SK-N-SH (cell line): ENCODE measurements around the gene GALNT8.

Experiments
- CTCF ChIP-seq: fragments of 200-600 bp; sonication (generic); IDR thresholded peaks from 2 replicates; pipeline ENCODE4 v1.6.1; 2017; ENCODE audit warnings: antibody characterized with exemption, mild to moderate bottlenecking, moderate library complexity
- ELF1 ChIP-seq: IDR thresholded peaks from 2 replicates; pipeline ENCODE4 v1.4.0; 2012
- EP300 ChIP-seq, 2 experiments: IDR thresholded peaks; 2 replicates each; pipeline versions ENCODE4 v1.4.0 to v1.6.1; 2012; ENCODE audit warnings: borderline replicate concordance in 1 of 2, low read depth in 1 of 2, low read length in 1 of 2
- EZH2phosphoT487 ChIP-seq: fragments of 200-600 bp; sonication (generic); IDR thresholded peaks from 2 replicates; pipeline ENCODE4 v1.6.1; 2017; ENCODE audit warnings: low read depth, mixed run types, mild to moderate bottlenecking, antibody characterized with exemption, moderate library complexity, borderline replicate concordance
- JUND ChIP-seq: IDR thresholded peaks from 2 replicates; pipeline ENCODE4 v1.4.0; 2012
- MAX ChIP-seq: IDR thresholded peaks from 2 replicates; pipeline ENCODE4 v1.4.0; 2012; ENCODE audit warnings: low read depth
- RAD21 ChIP-seq: IDR thresholded peaks from 2 replicates; pipeline ENCODE4 v1.6.1; 2012; ENCODE audit warnings: mild to moderate bottlenecking, low read length
- RXRA ChIP-seq: IDR thresholded peaks from 2 replicates; pipeline ENCODE4 v1.4.0; 2012; ENCODE audit warnings: low read depth, mild to moderate bottlenecking, borderline replicate concordance
- SIN3A ChIP-seq: IDR thresholded peaks from 2 replicates; pipeline ENCODE4 v1.6.1; 2012; ENCODE audit warnings: low read depth, mild to moderate bottlenecking, low read length, moderate library complexity, borderline replicate concordance
- TAF1 ChIP-seq: IDR thresholded peaks from 2 replicates; pipeline ENCODE4 v1.6.1; 2012; ENCODE audit warnings: low read depth, mild to moderate bottlenecking, low read length, moderate library complexity, borderline replicate concordance
- TCF12 ChIP-seq: IDR thresholded peaks from 2 replicates; pipeline ENCODE4 v1.4.0; 2012
- USF1 ChIP-seq: IDR thresholded peaks from 2 replicates; pipeline ENCODE4 v1.4.0; 2012; ENCODE audit warnings: low read depth, borderline replicate concordance
- TF ChIP-seq, protein P1 (sequence below): IDR thresholded peaks from 2 replicates; pipeline ENCODE4 v1.4.0; 2012; ENCODE audit warnings: low read depth, borderline replicate concordance

GRCh38 chr12:4717806-4718205, 2.4 kb upstream of the GALNT8 start:
- TF ChIP-seq RAD21 = no peak
- no peak for TF ChIP-seq MAX
- no peak for TF ChIP-seq CTCF
- TF ChIP-seq SIN3A = no peak
- no peak for TF ChIP-seq RXRA
- TF ChIP-seq EZH2phosphoT487 = no peak
- TF ChIP-seq USF1 = no peak
- TF ChIP-seq TAF1 = no peak
- no peak for TF ChIP-seq EP300 (IDR thresholded peaks at IDR 0.05; ENCODE audit: borderline replicate concordance in 1 of 2, low read depth in 1 of 2, low read length in 1 of 2)
- TF ChIP-seq, protein P1, sequence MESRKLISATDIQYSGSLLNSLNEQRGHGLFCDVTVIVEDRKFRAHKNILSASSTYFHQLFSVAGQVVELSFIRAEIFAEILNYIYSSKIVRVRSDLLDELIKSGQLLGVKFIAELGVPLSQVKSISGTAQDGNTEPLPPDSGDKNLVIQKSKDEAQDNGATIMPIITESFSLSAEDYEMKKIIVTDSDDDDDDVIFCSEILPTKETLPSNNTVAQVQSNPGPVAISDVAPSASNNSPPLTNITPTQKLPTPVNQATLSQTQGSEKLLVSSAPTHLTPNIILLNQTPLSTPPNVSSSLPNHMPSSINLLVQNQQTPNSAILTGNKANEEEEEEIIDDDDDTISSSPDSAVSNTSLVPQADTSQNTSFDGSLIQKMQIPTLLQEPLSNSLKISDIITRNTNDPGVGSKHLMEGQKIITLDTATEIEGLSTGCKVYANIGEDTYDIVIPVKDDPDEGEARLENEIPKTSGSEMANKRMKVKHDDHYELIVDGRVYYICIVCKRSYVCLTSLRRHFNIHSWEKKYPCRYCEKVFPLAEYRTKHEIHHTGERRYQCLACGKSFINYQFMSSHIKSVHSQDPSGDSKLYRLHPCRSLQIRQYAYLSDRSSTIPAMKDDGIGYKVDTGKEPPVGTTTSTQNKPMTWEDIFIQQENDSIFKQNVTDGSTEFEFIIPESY = no peak
- no peak for TF ChIP-seq TCF12
- no peak for TF ChIP-seq ELF1
- TF ChIP-seq JUND = no peak
